ENCODE data around the gene SLC4A3.

Gene SLC4A3

GRCh38 chr2:219684721-219685689 lies 57.6 kb downstream of the SLC4A3 start:
- peak; percentile 49 for DNase-seq

GRCh38 chr2:219687272-219687671 lies 59.8 kb downstream of the SLC4A3 start:
- DNase-seq, result no peak

GRCh38 chr2:219687882-219688559 lies 60.6 kb downstream of the SLC4A3 start:
- DNase-seq, result no peak

- no peak for DNase-seq
Measured at GRCh38 chr2:219688560-219689445, 61.4 kb downstream of the SLC4A3 start.

GRCh38 chr2:219689676-219690628 lies 62.5 kb downstream of the SLC4A3 start:
- peak; percentile 21 for DNase-seq

GRCh38 chr2:219691571-219691970 lies 64.1 kb downstream of the SLC4A3 start:
- no peak for DNase-seq

Measured in activated CD8-positive, alpha-beta memory T cell treated with anti-CD3 and anti-CD28 coated beads, Interleukin-2, amount 50 U/mL, for 4 hours (primary cell).